Suprapubic skin (tissue), 4 donors: ENCODE measurements around the gene GGCX. TPM values are rescaled to one million over a fixed set of nuclear protein-coding genes. Genes with fewer than 3 reads are reported as not detected.
"Not testable (repeated sequence)": the region's sequence is repeated elsewhere in the genome, so short reads cannot be mapped to it uniquely, and the experiment has no call there.

Experiments
- DNase-seq, 2 donors: peaks; one replicate each; pipeline ENCODE4 v3.0.0-alpha.2; 2019; ENCODE audit warnings: low spot score in 2 of 2
- H3K27ac ChIP-seq: fragments of 200-600 bp; sonication (generic); one replicate; pipeline ENCODE4 v1.5.1; 2019
- H3K27me3 ChIP-seq: fragments of 200-600 bp; sonication (generic); one replicate; pipeline ENCODE4 v1.5.1; 2019
- H3K36me3 ChIP-seq: fragments of 200-600 bp; sonication (generic); one replicate; pipeline ENCODE4 v1.5.1; 2019
- H3K4me1 ChIP-seq: fragments of 200-600 bp; sonication (generic); one replicate; pipeline ENCODE4 v1.5.1; 2019
- H3K4me3 ChIP-seq: fragments of 200-600 bp; sonication (generic); one replicate; pipeline ENCODE4 v1.5.1; 2019; ENCODE audit warnings: mild to moderate bottlenecking
- H3K9me3 ChIP-seq: fragments of 200-600 bp; sonication (generic); one replicate; pipeline ENCODE4 v1.5.1; 2019
- EP300 ChIP-seq: sonication (generic); formaldehyde crosslinking; IDR thresholded peaks from one replicate; pipeline ENCODE4 v1.6.1; 2017; ENCODE audit warnings: antibody characterized with exemption
- POLR2A ChIP-seq, 2 donors: fragments of 450-650 bp; IDR thresholded peaks; one replicate each; pipeline ENCODE4 v1.6.1; 2017; ENCODE audit warnings: antibody characterized with exemption in 2 of 2, mild to moderate bottlenecking in 2 of 2, moderate library complexity in 2 of 2
- POLR2AphosphoS5 ChIP-seq, 3 donors: sonication (generic); formaldehyde crosslinking; IDR thresholded peaks; one replicate each; pipeline ENCODE4 v1.6.1; 2017; ENCODE audit warnings: antibody characterized with exemption in 3 of 3
- WGBS: methylation state at CpG from one replicate; pipeline ENCODE4 v1.1.5; 2018; 5-methylcytosine and 5-hydroxymethylcytosine counted together
- total RNA-seq, 4 donors: library from RNA; depleted of rRNA; stranded (reverse); fragments of >200 nt; gene quantifications; one replicate each; pipeline ENCODE4 v1.1.0, GENCODE V29; 2016
- TF ChIP-seq, protein P1 (sequence below), 2 donors: fragments of 200-600 bp in 1 of 2; fragments of 450-650 bp in 1 of 2; sonication (generic) in 1 of 2; IDR thresholded peaks; one replicate each; pipeline ENCODE4 v1.5.1; 2016 to 2019; ENCODE audit warnings: antibody characterized with exemption in 2 of 2, mild to moderate bottlenecking in 1 of 2, moderate library complexity in 1 of 2

Gene GGCX
- total RNA-seq, 4 donors from 2014 or later, result 23.2 to 38.9 (median 27.7) TPM

GRCh38 chr2:85604568-85605339 lies 43.5 kb upstream of the GGCX start:
- no peaks in the 10 kb centered on the region for H3K9me3 ChIP-seq
- peak overlapping the region; percentile 79 for H3K4me3 ChIP-seq
- TF ChIP-seq, protein P1, sequence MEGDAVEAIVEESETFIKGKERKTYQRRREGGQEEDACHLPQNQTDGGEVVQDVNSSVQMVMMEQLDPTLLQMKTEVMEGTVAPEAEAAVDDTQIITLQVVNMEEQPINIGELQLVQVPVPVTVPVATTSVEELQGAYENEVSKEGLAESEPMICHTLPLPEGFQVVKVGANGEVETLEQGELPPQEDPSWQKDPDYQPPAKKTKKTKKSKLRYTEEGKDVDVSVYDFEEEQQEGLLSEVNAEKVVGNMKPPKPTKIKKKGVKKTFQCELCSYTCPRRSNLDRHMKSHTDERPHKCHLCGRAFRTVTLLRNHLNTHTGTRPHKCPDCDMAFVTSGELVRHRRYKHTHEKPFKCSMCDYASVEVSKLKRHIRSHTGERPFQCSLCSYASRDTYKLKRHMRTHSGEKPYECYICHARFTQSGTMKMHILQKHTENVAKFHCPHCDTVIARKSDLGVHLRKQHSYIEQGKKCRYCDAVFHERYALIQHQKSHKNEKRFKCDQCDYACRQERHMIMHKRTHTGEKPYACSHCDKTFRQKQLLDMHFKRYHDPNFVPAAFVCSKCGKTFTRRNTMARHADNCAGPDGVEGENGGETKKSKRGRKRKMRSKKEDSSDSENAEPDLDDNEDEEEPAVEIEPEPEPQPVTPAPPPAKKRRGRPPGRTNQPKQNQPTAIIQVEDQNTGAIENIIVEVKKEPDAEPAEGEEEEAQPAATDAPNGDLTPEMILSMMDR (IDR thresholded peaks at IDR 0.05), result no peak
- TF ChIP-seq EP300, result no peak
- TF ChIP-seq POLR2AphosphoS5 (IDR thresholded peaks at IDR 0.05), result no peak
- TF ChIP-seq POLR2A (IDR thresholded peaks at IDR 0.05), result no peak
- peak overlapping the region; percentile 91 for H3K27ac ChIP-seq
- no peak for DNase-seq
- peaks cover 66% of the 10 kb centered on the region for H3K4me1 ChIP-seq
- peaks cover 40% of the 10 kb centered on the region for H3K36me3 ChIP-seq
- 25% methylated on average over 6 of the region's 6 CpGs for WGBS
- no peaks in the 10 kb centered on the region for H3K27me3 ChIP-seq

DNA sequence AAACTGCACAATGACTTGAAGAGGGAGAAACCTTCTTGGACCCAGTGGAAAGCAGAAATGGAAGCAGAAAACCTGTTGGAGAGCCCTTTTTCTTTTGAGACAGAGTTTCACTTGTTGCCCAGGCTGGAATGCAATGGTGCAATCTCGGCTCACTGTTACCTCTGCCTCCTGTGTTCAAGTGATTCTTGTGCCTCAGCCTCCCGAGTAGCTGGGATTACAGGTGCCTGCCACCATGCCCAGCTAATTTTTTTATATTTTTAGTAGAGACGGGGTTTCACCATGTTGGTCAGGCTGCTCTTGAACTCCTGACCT lies 42.8 kb upstream of the GGCX start:
- WGBS, result 54% methylated on average over 3 of the region's 3 CpGs
- peak overlapping the region; percentile 79 for H3K4me3 ChIP-seq
- peaks cover 60% of the 10 kb centered on the region for H3K4me1 ChIP-seq

GRCh38 chr2:85602476-85603234 lies 41.4 kb upstream of the GGCX start, which contains the start of gene TMEM150A:
TMEM150A (minus strand) TSS chr2:85602698; CDS start chr2:85601948, 750 bp downstream.
- Histone ChIP-seq H3K27ac (peak within 1 kb of the TSS; percentile 91), H3K4me1 (peaks cover 54% of the 10 kb centered on the region), H3K36me3 (peaks cover 32% of the 10 kb centered on the region), H3K9me3 (no peaks in the 10 kb centered on the region), H3K4me3 (peak within 1 kb of the TSS; percentile 79), H3K27me3 (no peaks in the 10 kb centered on the region)
- TF ChIP-seq POLR2A (IDR thresholded peaks at IDR 0.05) (peak; percentile 15 to 78), EP300 (no peak), POLR2AphosphoS5 (IDR thresholded peaks at IDR 0.05) (peak in 2 of 3 donors; percentile 24 to 25)
- TF ChIP-seq, protein P1 (IDR thresholded peaks at IDR 0.05), result peak; percentile 23 to 53
- 0% methylated on average over 3 of the region's 73 CpGs for WGBS
- DNase-seq, result peak; percentile 95 to 96

More for the DNA sequence above, 42.8 kb upstream of the GGCX start:
- not testable (repeated sequence) for DNase-seq, H3K9me3 ChIP-seq, H3K27me3 ChIP-seq
- H3K27ac ChIP-seq, result peak overlapping the region; percentile 91
- H3K36me3 ChIP-seq, result peaks cover 35% of the 10 kb centered on the region

DNA sequence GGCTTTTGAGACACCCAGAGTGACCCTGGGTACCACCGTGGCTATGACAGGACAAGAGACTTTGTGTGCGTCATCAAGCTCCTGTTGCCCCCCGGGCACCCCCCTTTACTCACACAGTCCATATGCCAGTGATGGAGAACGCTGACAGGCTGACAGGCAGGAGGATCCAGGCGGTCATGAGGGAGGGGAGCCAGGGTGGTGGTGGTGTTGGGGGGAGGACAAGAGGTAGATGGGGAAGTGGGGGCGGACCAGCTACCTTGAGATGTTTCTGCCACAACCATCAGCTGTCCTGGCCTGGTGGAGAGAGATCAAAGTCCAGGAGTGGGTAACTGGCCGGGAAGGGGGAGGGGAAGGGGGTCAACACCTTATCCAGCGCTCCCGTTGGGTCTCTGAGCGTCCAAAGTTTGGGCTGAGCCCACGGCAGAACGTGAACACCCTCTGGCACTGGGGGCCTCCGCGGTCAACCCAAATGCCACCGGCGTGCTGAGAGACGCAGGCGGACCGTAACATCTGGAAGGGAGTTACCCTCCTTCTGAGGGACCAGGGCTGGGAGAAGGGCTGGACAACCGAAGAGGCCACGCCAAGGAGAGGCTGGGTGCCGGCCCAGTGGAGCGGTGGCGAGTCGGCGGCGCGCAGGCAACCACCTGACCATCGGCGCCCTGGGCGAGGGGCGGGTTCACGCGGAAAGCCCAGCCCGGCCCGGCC lies 40.6 kb upstream of the GGCX start:
- H3K9me3 ChIP-seq, result no peaks in the 10 kb centered on the region
- TF ChIP-seq POLR2AphosphoS5 (IDR thresholded peaks at IDR 0.05), result no peak
- no peak for TF ChIP-seq EP300
- TF ChIP-seq, protein P1 (IDR thresholded peaks at IDR 0.05), result no peak
- TF ChIP-seq POLR2A (IDR thresholded peaks at IDR 0.05), result no peak
- DNase-seq, result peak; percentile 86 to 90
- H3K4me3 ChIP-seq, result peak overlapping the region; percentile 79
- peaks cover 55% of the 10 kb centered on the region for H3K4me1 ChIP-seq
- 12% methylated on average over 10 of the region's 36 CpGs for WGBS
- no peaks in the 10 kb centered on the region for H3K27me3 ChIP-seq
- H3K36me3 ChIP-seq, result peaks cover 35% of the 10 kb centered on the region
- peak overlapping the region; percentile 91 for H3K27ac ChIP-seq

DNA sequence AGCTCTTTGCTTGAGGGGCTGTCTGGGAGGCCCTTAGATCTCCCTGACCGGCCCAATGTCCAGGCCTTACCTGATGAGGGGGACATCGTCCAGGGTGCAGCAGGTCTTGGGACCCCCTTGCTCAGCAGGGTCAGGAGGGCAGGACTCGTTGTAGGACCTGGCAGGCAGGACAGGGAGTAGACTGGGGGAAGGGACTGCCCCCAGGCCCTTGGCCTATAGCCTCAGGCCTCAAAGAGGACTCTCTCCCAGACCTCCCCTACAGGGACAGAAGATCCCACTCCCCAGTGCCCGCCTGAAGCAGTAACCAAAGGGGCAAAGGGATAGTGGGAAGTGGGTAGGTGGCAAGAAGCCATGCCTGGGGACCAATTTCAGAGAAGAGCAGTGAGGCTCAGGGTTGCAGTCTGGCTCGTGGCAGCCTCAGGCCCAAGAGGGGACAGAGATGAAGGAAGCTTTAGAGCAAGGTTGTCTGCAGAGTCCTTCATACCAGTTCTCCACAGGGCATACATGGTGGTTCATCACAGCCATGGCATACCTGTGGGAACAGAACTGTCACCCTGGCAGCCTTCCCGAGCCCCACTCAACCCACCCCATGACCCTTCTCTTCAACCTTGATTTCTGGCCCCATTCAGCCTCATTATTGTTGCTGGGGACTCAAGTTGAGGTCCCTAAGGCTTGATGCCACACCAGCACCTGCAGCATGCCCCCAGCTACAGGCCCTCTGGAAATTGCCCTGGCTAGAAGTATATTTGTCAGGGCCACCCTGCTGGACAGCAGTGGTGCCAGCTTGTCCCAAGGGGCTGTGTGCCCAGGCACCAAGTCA lies 39.9 kb upstream of the GGCX start:
- H3K27me3 ChIP-seq, result no peaks in the 10 kb centered on the region
- H3K9me3 ChIP-seq, result no peaks in the 10 kb centered on the region
- peaks cover 59% of the 10 kb centered on the region for H3K4me1 ChIP-seq
- H3K27ac ChIP-seq, result peak overlapping the region; percentile 91
- no peak for DNase-seq
- 73% methylated on average over 6 of the region's 6 CpGs for whole genome bisulfite sequencing
- H3K36me3 ChIP-seq, result peaks cover 35% of the 10 kb centered on the region
- H3K4me3 ChIP-seq, result peak overlapping the region; percentile 79
- no peak for TF ChIP-seq POLR2A (IDR thresholded peaks at IDR 0.05)
- no peak for TF ChIP-seq POLR2AphosphoS5 (IDR thresholded peaks at IDR 0.05)
- TF ChIP-seq, protein P1 (IDR thresholded peaks at IDR 0.05), result no peak
- no peak for TF ChIP-seq EP300
